ENCODE results near the gene SMTNL2. TPM values are rescaled to one million over a fixed set of nuclear protein-coding genes. Genes with fewer than 3 reads are reported as not detected.
"Not testable (repeated sequence)": the region's sequence is repeated elsewhere in the genome, so short reads cannot be mapped to it uniquely, and the experiment has no call there.

SMTNL2 gene
- total RNA-seq, 1 experiment from 2014 or later = not detected

- no peak for DNase-seq (ENCODE audit: low read depth)
Observed at GRCh38 chr17:4634976-4635375, 50.6 kb downstream of the SMTNL2 start.

- DNase-seq (ENCODE audit: low read depth) = no peak
Observed at GRCh38 chr17:4635823-4636375, 51.6 kb downstream of the SMTNL2 start.

GRCh38 chr17:4636474-4637100 is 52.3 kb downstream of the SMTNL2 start:
- DNase-seq (ENCODE audit: low read depth) = no peak

- not testable (repeated sequence) for DNase-seq (ENCODE audit: low read depth)
Observed at GRCh38 chr17:4638766-4639165, 54.4 kb downstream of the SMTNL2 start.

- not testable (repeated sequence) for DNase-seq (ENCODE audit: low read depth)
Observed at GRCh38 chr17:4639301-4640059, 55.2 kb downstream of the SMTNL2 start.

- not testable (repeated sequence) for DNase-seq (ENCODE audit: low read depth)
Observed at GRCh38 chr17:4640569-4641188, 56.4 kb downstream of the SMTNL2 start.

- no peak for DNase-seq (ENCODE audit: low read depth)
Observed at GRCh38 chr17:4641297-4642195, 57.2 kb downstream of the SMTNL2 start, which contains the start of gene ALOX15. ALOX15 (minus strand) TSS chr17:4641678; CDS start chr17:4641651, 27 bp downstream.

- DNase-seq (ENCODE audit: low read depth) = no peak
Observed at GRCh38 chr17:4642286-4642685, 58.0 kb downstream of the SMTNL2 start.

GRCh38 chr17:4643676-4644075 is 59.3 kb downstream of the SMTNL2 start:
- no peak for DNase-seq (ENCODE audit: low read depth)

- no peak for DNase-seq (ENCODE audit: low read depth)
Observed at GRCh38 chr17:4645642-4646041, 61.3 kb downstream of the SMTNL2 start.

- DNase-seq (ENCODE audit: low read depth) = no peak
Observed at GRCh38 chr17:4648741-4649140, 64.4 kb downstream of the SMTNL2 start.

- DNase-seq (ENCODE audit: low read depth) = no peak
Observed at GRCh38 chr17:4652997-4653396, 68.7 kb downstream of the SMTNL2 start.

GRCh38 chr17:4655933-4656332 is 71.6 kb downstream of the SMTNL2 start:
- not testable (repeated sequence) for DNase-seq (ENCODE audit: low read depth)

- DNase-seq (ENCODE audit: low read depth) = no peak
Observed at GRCh38 chr17:4657678-4658077, 73.3 kb downstream of the SMTNL2 start.

Other genes with a start within 250 kb of the SMTNL2 start
- gene UBE2G1, start 217.9 kb upstream of the SMTNL2 start, total RNA-seq (2014; rRNA removed; shearing (Covaris generic)) = 37.6 and 42.1 TPM in 2 replicates
- gene SPNS3, start 150.6 kb upstream of the SMTNL2 start, total RNA-seq (2014; rRNA removed; shearing (Covaris generic)) = not detected in 2 replicates
- not detected in 2 replicates for gene SPNS2, start 85.6 kb upstream of the SMTNL2 start, total RNA-seq (2014; rRNA removed; shearing (Covaris generic))
- gene MYBBP1A, start 29.1 kb upstream of the SMTNL2 start, total RNA-seq (2014; rRNA removed; shearing (Covaris generic)) = 25.3 and 28.1 TPM in 2 replicates
- gene GGT6, start 24.0 kb upstream of the SMTNL2 start, total RNA-seq (2014; rRNA removed; shearing (Covaris generic)) = not detected in 2 replicates
- gene ALOX15, start 57.1 kb downstream of the SMTNL2 start, total RNA-seq (2014; rRNA removed; shearing (Covaris generic)) = not detected in 2 replicates
- 8.8 and 23.7 TPM in 2 replicates for gene PELP1, start 119.6 kb downstream of the SMTNL2 start, total RNA-seq (2014; rRNA removed; shearing (Covaris generic))
- gene ARRB2, start 126.1 kb downstream of the SMTNL2 start, total RNA-seq (2014; rRNA removed; shearing (Covaris generic)) = 10.6 and 14.3 TPM in 2 replicates
- gene MED11, start 146.9 kb downstream of the SMTNL2 start, total RNA-seq (2014; rRNA removed; shearing (Covaris generic)) = 25.4 and 26.4 TPM in 2 replicates
- not detected in 2 replicates for gene ZMYND15, start 155.3 kb downstream of the SMTNL2 start, total RNA-seq (2014; rRNA removed; shearing (Covaris generic))
- gene CXCL16, start 155.4 kb downstream of the SMTNL2 start, total RNA-seq (2014; rRNA removed; shearing (Covaris generic)) = 0.12 and 0.29 TPM in 2 replicates
- gene TM4SF5, start 187.4 kb downstream of the SMTNL2 start, total RNA-seq (2014; rRNA removed; shearing (Covaris generic)) = not detected in 2 replicates
- 0.96 and 1.3 TPM in 2 replicates for gene VMO1, start 201.8 kb downstream of the SMTNL2 start, total RNA-seq (2014; rRNA removed; shearing (Covaris generic))
- not detected in 2 replicates for gene GLTPD2, start 204.4 kb downstream of the SMTNL2 start, total RNA-seq (2014; rRNA removed; shearing (Covaris generic))
- gene PSMB6, start 211.6 kb downstream of the SMTNL2 start, total RNA-seq (2014; rRNA removed; shearing (Covaris generic)) = 319 and 393 TPM in 2 replicates
- gene PLD2, start 222.6 kb downstream of the SMTNL2 start, total RNA-seq (2014; rRNA removed; shearing (Covaris generic)) = 7.0 and 12.1 TPM in 2 replicates
- gene MINK1, start 248.8 kb downstream of the SMTNL2 start, total RNA-seq (2014; rRNA removed; shearing (Covaris generic)) = 11.0 and 11.1 TPM in 2 replicates

Data from RPMI7951 (cell line).